Left cardiac atrium (tissue), 4 donors: ENCODE data around the gene GNA14. TPM values are rescaled to one million over a fixed set of nuclear protein-coding genes. Genes with fewer than 3 reads are reported as not detected.

Experiments
- ATAC-seq, 2 donors: fragments of 200-7000 bp; cut with Tn5 transposase; one replicate each; pipeline ENCODE4 v1.9.1; 2020; ENCODE audit warnings: mild to moderate bottlenecking in 2 of 2, moderate library complexity in 2 of 2
- DNase-seq: peaks from one replicate; pipeline ENCODE4 v3.0.0-alpha.2; 2020
- intact Hi-C, 2 donors: fragments of 100-400 bp; cut with DNase I; formaldehyde crosslinking; loops; one replicate each; pipeline versions ENCODE4 v1.14.1 to v1.15.1; 2022 to 2023
- total RNA-seq, 2 donors: library from RNA; stranded (reverse); fragmentation: NEBNext Ultra II Directional; extraction: Animal tissue kit (Norgen Biotek cat#: 25700); gene quantifications; one replicate each; pipeline ENCODE4 v1.2.1, GENCODE V29; 2021
- donor health status: DM: no; HTN: yes; CAD: no.
- donor health status: DM: no; HTN: yes; CAD: no; lungs with severe emphysema.
- donor health status: DM: yes; HTN: yes; CAD: no.
- donor health status: Dilated cardiomyopathy.

Gene GNA14
- total RNA-seq, 2 donors from 2014 or later = 4.2 to 5.5 TPM

DNA sequence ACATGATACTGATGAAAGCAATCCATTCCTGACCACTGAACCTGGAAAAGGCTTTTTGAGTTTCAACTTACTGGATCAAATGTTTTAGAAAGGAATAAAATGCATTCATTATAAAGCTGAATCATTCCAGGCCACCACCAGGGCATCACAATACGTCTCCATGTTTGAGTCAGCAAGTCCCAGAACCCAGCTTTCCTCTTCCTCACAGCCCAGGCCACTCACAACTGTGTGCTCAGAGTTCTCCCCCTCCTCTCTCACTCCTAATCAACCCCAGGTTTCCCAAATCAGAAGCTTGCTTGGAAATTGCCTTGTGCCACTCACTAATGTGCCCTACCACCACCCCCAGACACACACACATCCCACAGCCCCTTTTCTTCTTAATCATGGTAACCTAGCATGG is 91.7 kb downstream of the GNA14 start:
- intact Hi-C loops = no loop called here
- DNase-seq (no peak), ATAC-seq (no peak)

GRCh38 chr9:77554586-77555105 is 93.5 kb downstream of the GNA14 start:
- DNase-seq (no peak), ATAC-seq (no peak)
- intact Hi-C loops = no loop called here

DNA sequence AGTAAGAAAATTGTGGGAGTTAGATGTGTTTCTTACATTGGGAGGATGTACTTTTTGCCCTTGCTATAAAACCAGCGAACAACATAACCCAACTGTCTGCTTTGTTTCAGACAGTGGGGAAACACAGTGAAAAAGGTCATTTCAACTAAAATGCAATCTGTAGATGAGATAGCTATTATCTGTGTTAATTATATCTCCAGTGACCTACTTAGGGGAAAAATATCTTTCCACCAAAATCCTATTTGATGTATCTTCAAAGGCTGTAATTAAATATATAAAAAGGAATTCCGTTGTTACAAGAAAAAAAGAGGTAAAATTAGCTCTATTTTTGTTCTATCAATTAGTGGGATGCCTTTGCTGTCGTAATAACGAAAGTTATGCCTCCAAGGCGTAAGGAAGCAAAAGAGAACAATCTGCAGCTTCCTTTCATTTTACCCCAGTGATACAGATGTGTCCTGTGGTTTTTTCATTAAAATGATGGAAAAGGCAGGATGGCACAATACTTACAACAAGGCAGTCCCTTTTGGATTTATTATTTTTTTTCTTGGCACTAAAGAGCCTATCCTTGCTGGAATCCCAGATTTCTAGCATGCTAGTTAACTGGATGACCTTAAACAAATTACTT is 100.9 kb downstream of the GNA14 start:
- no peak for DNase-seq
- intact Hi-C loops = no loop called here
- ATAC-seq = no peak

- intact Hi-C loops = no loop called here
- no peak for ATAC-seq
- DNase-seq = no peak
These were observed 101.7 kb downstream of the GNA14 start for GRCh38 chr9:77546376-77546950.

DNA sequence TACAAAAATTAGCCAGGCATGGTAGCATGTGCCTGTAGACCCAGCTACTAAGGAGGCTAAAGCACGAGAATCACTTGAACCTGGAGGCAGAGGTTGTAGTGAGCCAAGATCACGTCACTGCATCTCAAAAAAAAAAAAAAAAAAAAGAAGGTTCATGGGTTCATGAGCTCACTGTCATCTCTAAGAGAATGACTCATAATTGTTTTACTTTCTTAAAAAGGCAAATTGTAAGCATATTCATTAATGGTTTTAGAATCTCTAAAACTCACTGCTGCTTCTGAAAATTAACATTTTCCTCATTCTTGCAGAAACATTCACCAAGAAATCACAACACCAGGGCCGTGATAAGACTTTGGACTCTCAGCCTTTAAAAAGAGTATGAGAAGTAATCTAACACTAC is 103.6 kb downstream of the GNA14 start:
- ATAC-seq = no peak
- intact Hi-C loops = no loop called here
- no peak for DNase-seq

DNA sequence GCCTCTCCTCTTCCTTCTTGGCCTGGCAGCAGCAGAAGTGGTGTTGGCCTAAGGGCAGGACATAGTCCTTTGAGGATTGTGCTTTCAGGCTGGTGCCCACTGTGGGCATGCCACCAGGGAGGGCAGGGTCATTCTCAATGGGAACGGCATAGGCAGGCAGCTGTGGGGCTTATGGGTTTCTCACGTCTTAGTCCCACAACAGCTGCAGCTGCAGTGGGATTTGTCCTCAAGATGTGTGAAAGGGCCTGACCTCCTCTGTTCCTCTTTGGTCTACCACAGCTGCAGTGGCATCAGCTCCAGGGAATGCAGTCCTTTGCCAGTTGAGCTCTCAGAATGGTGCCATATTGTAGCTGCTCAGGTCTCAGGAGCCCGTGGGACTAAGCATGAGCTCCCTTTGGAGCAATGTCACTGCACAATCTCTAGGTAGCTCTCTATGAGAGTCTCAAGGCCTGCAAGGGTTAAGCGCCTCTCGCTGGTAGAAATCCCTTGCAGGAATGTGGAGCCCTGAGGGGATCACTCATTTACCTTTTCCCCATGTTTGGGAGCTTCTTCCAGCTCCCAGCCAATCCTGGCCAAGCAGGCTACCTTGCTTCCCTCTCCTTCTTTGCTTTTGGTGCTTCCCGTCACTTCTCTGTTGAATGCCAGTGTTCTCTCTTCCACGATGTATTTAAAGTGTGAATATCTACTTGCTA is 104.8 kb downstream of the GNA14 start:
- ATAC-seq = no peak
- no peak for DNase-seq
- intact Hi-C loops = no loop called here

DNA sequence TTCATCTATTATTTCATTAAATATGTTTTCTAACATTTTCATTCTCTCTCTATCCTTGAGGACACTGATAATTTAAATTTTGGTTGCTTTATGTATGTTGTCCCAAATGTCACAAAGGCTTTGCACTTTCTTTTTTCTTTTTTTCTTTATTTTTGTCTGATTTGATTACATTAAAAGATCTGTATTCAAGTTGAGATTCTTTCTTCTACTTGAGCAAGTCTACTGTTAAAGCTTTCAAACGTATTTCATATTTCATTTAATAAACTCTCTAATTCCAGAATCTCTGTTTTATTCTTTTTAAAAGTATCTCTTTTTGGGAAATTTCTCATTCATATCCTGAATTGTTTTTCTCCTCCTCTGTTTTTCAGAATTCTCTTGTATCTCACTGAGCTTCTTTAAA is 106.5 kb downstream of the GNA14 start:
- ATAC-seq (no peak), DNase-seq (no peak)
- intact Hi-C loops = no loop called here

DNA sequence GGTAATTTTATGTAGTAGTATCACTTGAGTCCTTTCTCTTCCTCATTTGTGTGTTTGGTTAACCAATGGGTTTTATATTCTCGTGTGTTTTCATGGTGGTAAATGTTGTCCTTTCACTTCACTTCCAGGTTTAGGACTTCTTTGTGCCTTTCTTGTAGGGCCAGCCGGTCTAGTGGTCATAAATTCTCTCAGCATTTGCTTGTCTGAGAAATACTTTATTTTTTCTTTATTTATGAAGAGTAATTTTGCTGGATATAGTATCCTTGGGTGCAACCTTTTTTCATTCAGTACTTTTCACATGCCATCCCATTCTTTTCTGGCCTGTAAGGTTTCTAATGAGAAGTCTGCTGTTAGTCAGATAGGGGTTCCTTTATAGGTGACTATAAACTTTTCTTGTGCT is 107.1 kb downstream of the GNA14 start:
- DNase-seq (no peak), ATAC-seq (no peak)
- intact Hi-C loops = no loop called here

GRCh38 chr9:77534376-77535057 is 113.6 kb downstream of the GNA14 start:
- intact Hi-C loops = no loop called here

DNA sequence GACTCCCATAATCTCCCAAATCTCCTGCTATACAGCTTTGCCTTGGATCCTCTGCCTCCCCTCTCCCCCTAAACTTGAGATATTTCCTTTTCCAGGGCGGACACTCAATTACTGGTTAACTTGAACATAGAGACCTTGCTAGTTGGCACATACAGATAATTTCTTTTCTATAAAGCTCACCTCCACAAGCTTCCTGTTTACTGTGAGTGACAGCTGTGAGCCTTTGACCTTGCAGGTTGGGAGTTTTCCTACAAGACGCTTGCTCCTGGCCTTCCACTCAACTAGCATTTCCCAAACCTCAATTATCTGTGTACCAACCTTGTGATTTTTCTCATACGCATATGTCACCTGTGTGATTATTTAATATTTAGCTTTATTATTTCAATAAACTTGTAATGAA is 114.5 kb downstream of the GNA14 start:
- DNase-seq (no peak), ATAC-seq (no peak)
- intact Hi-C loops = no loop called here

More at GRCh38 chr9:77534376-77535057, 113.6 kb downstream of the GNA14 start:
- ATAC-seq (peak in 1 of 2 donors; percentile 36), DNase-seq (peak; percentile 44)

DNA sequence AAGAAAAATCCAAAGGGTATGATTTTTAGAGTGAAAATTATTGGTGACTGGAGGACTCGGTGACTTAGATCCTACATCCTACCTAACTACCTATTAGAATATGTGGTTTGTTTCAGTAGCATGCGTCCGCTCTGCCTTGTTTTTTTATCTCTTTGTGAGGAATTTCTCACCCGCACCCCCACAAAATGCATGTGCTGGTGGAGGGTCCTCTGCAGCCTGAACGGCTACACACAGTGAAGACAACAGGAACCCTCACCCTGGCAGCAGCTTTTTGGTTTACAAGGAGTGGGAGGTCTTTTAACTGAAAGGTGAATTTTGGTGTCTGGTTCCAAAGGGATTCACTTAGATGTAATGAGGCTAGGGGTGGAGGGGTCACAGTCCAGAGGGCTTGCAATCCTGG is 115.5 kb downstream of the GNA14 start:
- no peak for DNase-seq
- intact Hi-C loops = no loop called here
- no peak for ATAC-seq

DNA sequence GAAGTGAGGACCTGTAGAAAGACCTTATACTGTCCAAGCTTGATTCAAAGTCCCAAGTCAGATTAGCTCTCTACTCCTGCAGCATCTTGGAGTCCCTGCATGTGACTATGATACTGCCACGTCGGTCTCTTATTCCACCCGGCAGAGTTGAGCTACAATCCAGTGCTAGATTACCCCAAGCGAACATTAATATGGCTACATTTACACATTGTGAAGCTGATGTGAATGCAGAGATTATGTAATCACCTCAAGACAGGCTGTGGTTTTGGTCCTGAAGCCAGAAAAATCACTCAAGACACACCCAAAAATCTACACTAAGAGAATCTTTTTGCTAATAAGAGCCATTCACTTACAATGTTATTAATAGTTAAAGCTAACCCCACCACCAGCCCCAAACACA is 116.7 kb downstream of the GNA14 start:
- intact Hi-C loops = no loop called here
- no peak for ATAC-seq
- DNase-seq = no peak

DNA sequence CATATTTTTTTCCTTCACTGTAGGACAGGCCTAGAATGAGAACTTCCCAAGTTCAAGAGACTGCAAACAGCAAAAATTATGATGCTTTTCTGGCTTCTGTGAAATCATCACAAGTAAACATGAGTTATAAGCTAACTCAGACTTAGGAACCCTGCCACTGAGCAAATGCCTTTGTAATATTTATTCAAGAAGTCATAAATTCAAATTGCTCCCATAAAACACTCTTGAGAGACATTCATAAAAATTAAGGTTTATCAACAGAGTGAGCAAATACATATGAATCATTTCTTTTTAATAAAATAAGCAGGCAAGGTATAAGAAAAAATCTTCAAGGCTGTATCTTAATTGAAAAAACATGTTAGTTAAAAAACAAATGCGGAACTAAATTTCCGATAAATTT is 124.2 kb downstream of the GNA14 start:
- DNase-seq = no peak
- intact Hi-C loops = no loop called here

DNA sequence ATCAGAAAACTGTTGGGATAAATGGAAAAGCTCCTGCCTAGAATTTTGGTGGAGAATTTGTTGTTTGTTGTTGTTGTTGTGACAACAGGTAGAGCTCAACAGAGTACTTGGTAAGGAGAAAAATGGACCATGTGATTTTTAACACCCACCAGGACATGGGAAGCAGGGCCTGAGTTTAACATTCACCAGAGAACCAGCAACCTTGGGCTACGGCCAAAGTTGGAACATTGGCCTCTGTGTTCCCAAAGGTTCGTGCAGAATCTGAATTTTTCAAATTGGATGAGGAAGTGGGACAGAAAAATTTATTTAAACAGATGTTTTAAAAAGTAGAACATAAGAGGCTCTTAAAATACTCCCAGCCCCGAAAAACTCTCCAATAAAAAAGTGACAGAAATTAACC is 127.0 kb downstream of the GNA14 start:
- ATAC-seq = peak in 1 of 2 donors; percentile 41
- intact Hi-C loops = no loop called here
- DNase-seq = peak; percentile 34

More for the DNA sequence above, 124.2 kb downstream of the GNA14 start:
- no peak for ATAC-seq

GRCh38 chr9:77518688-77519087 is 129.4 kb downstream of the GNA14 start:
- no peak for DNase-seq
- intact Hi-C loops = loop anchor here in 1 of 2 donors (5.0 kb wide), 1 partner anchor 74 kb away; no protein-coding TSS in a partner anchor
- no peak for ATAC-seq

DNA sequence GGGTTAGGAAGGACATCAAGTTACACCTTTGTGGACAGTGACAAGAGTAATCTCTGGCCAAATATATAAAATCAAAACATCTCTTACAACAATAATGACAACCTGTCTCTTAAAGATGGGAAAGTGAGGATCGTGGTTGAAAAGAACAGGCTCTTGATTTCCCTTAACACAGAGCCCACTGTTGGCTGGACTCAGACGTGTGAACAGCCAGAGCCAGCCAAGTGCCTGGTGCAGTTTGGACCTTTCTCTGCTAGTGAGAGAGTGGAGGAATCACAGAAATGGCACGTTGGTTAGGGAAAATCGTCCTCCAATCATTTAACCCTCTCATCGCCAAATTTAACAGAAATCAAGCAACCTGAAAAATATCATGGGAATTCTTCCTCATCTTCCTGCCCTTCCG is 131.3 kb downstream of the GNA14 start:
- intact Hi-C loops = loop anchor here in 1 of 2 donors (5.0 kb wide), 1 partner anchor 76 kb away; no protein-coding TSS in a partner anchor
- ATAC-seq (no peak), DNase-seq (no peak)

DNA sequence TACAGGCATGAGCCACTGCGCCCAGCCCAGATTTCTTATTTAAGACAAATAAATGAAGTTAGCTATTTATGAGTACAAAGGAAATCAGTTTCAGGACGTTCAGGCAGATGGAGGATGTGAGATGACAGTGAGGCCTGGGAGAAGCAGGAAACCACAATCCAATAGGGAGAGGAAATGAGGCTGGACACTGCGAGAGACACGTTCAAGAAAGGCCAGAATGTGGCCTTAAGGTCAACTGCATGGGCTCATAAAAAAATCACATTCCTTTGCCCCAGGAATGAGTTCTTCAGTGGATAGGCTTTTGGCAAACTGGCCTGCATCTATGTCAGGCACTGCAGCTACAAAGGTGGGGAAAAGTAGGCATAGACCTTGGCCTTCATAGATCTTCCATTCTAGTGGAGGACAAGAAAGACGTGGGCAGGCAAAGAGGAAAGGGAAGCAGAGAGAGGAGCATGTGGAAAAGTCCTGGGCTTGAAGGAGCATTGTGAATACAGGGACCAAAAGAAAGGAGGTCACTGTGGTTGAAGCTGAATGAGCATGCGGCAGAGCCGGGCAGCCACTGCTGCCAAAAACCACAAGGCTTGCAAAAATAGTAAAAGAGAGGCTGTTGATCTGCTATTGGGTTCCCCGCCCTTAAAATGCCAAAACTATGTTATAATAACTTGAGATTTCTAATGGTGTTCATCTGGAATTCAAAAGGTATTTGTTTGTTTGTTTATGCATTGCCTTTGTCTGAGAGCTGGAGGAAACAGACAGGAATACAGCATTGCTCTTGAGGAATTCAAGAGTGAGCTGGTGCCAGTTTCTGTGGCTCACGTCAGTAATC is 133.0 kb downstream of the GNA14 start:
- intact Hi-C loops = loop anchor here in 1 of 2 donors (5.0 kb wide), 1 partner anchor 77 kb away; no protein-coding TSS in a partner anchor
- ATAC-seq (peak; percentile 87 to 94), DNase-seq (peak; percentile 39)

- intact Hi-C loops = no loop called here
These were observed 134.7 kb downstream of the GNA14 start for GRCh38 chr9:77513457-77513856.

GRCh38 chr9:77512876-77513275 is 135.2 kb downstream of the GNA14 start:
- ATAC-seq (no peak), DNase-seq (peak; percentile 50)
- intact Hi-C loops = no loop called here

More at GRCh38 chr9:77513457-77513856, 134.7 kb downstream of the GNA14 start:
- DNase-seq (no peak), ATAC-seq (no peak)
